HS-27A (cell line): ENCODE measurements around the gene TBR1.
A peak's percentile ranks its signal among the peaks of the same experiment; 100 is the strongest.

Experiments
- DNase-seq: peaks from one replicate; pipeline ENCODE4 v3.0.0-alpha.2; 2012; ENCODE audit warnings: low read depth, missing footprints

The TBR1 gene

GRCh38 chr2:161427664-161428587 is 11.8 kb downstream of the TBR1 start:
- DNase-seq, result no peak

DNA sequence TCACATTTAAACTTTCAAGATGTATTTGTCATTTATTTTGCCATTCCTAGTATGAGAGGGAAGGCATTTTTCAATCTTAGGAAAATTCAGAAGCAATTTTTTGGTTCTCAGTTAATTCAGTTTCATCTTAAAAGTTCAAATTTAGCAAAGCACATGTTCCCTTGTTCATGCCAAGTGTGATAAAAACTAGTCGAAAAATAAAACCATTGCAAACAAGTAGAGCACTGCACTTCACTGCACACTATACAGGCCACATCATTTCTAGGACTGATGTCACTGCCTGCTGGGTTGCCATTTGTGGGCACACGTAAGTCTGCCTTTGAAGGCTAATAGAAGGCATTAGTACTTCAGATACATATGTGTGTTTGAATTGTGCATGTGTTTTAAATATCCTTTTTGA is 14.3 kb downstream of the TBR1 start:
- DNase-seq, result no peak

- DNase-seq, result no peak
Observed at GRCh38 chr2:161432107-161432506, 16.0 kb downstream of the TBR1 start.

GRCh38 chr2:161434118-161434517 is 18.0 kb downstream of the TBR1 start:
- no peak for DNase-seq

GRCh38 chr2:161436411-161436810 is 20.3 kb downstream of the TBR1 start:
- peak; percentile 9 for DNase-seq

DNA sequence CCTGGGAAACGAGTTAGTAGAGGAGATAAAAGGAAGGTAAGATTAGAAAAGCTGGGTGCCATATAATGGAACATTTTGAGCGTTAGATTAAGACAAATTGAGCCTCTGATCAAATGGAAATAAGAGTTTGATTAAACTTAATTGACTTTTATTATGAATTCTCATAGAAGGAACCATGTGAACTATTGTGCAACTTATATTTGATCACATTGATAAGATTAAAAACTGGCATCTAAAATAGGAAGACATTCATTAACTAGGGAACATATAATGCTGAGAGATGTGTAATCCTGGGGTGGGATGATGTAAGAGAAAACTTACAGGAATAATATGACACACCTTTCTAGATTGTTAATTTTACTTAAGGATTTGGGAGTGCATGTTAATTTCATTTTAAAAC is 22.5 kb downstream of the TBR1 start:
- no peak for DNase-seq

DNA sequence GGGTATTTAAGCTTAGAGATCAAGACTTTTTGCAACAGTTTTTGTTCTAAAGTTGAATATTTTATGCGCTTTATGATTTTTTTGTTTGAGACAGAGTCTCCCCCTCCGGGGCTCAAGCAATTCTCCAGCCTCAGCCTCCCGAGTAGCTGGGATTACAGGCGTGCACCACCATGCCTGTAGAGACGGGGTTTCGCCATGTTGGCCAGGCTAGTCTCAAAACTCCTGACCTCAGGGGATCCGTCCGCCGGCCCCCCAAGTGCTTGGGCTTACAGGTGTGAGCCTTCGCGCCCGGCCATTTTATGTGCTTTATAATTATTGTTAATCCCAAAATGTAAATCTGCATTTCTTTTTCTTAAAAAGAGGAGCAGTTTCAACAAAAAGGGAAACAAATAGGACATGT is 29.0 kb downstream of the TBR1 start:
- no peak for DNase-seq

GRCh38 chr2:161448431-161448830 is 32.3 kb downstream of the TBR1 start:
- no peak for DNase-seq

- no peak for DNase-seq
Observed at GRCh38 chr2:161471631-161472030, 55.5 kb downstream of the TBR1 start.

GRCh38 chr2:161474920-161475319 is 58.8 kb downstream of the TBR1 start:
- DNase-seq, result no peak
